Choroid plexus epithelial cell (primary cell): ENCODE measurements around the gene ADAM12.
A peak's percentile ranks its signal among the peaks of the same experiment; 100 is the strongest.

ENCODE experiments used
- DNase-seq: peaks from one replicate; pipeline ENCODE4 v3.0.0-alpha.2; 2010; ENCODE audit warnings: low read depth
- H3K4me3 ChIP-seq: 2 replicates; pipeline ENCODE4 v1.5.1; 2011; ENCODE audit warnings: low read depth, mild to moderate bottlenecking, control low read depth, low read length, moderate library complexity
- CTCF ChIP-seq: conservative IDR thresholded peaks from 2 replicates; pipeline ENCODE4 v1.5.1; 2011; ENCODE audit warnings: low read depth, mild to moderate bottlenecking, control low read depth, inconsistent platforms, low read length, moderate library complexity

The ADAM12 gene

GRCh38 chr10:125985557-125986240 is 402.6 kb downstream of the ADAM12 start:
- no peak overlapping the region for H3K4me3 ChIP-seq
- no peak for TF ChIP-seq CTCF
- DNase-seq = no peak

DNA sequence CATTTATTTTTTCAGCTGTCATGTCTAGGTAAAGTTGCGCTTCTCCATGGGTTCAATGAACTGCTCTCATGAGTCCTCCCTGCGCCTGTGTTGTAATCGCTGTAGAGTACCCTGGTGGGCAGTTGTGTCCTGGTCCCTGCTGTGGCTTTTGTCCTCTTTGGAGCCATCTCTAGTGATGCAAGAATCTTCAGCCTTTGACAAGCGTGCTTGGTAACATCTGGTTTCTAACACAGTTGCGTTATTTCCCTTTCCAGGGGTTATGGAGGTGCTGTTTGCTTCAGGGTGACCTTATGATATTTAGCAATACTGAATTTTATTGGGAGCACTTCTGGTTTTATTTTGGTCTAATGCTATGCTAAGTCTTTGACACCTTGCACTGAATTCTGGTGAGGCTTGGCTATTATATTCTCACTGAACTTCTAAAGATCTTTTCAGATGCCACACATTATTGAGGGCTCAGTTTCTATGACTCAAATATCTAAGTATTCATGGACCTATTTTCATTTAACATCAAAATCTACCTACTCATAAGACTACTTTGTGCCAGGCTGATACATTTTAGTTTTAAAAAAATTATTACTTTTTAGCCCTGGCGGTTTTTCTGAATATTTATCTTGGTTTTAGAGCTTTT is 403.3 kb downstream of the ADAM12 start:
- H3K4me3 ChIP-seq = no peak overlapping the region
- DNase-seq = peak; percentile 28
- peak; percentile 3 for TF ChIP-seq CTCF

GRCh38 chr10:125984346-125984745 is 403.9 kb downstream of the ADAM12 start:
- no peak overlapping the region for H3K4me3 ChIP-seq
- peak; percentile 26 for DNase-seq
- no peak for TF ChIP-seq CTCF

- H3K4me3 ChIP-seq = no peak overlapping the region
- no peak for DNase-seq
- TF ChIP-seq CTCF = peak; percentile 8
Observed at GRCh38 chr10:125983656-125984055, 404.6 kb downstream of the ADAM12 start.

DNA sequence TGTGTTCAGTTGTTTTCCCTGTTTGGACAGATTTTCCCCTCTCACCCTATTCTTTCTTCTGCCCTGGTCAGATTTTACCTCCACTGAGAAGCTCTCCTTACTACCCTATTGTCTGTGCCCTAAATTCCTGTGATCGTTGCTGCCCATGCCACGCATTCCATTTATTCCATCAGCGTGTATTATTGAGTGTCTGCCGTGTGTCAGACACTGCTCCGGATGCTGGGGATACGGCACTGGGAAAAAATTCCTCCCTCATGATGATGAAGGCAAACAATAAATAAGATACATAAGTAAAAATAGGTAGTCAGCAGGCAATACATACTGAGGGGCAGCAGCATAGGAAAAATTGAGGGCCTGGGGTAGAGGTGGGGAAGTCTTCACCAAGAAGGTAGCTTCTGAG is 405.1 kb downstream of the ADAM12 start:
- DNase-seq = no peak
- TF ChIP-seq CTCF = no peak
- H3K4me3 ChIP-seq = no peak overlapping the region

- DNase-seq = peak; percentile 79
- H3K4me3 ChIP-seq = no peak overlapping the region
- TF ChIP-seq CTCF = peak; percentile 70
Observed at GRCh38 chr10:125982260-125982948, 405.9 kb downstream of the ADAM12 start.
